HG02884 (cell line): ENCODE measurements around the gene EPB41L3.
"Not testable (repeated sequence)": the region's sequence is repeated elsewhere in the genome, so short reads cannot be mapped to it uniquely, and the experiment has no call there.

Experiments
- ATAC-seq: cut with Tn5 transposase; IDR thresholded peaks from one replicate; pipeline ENCODE4 v1.9.1; 2021; ENCODE audit warnings: mild to moderate bottlenecking, moderate library complexity; ENCODE audit not compliant: unreplicated experiment

Gene EPB41L3

GRCh38 chr18:5543773-5544389, at the start of gene EPB41L3:
Gene EPB41L3 (minus strand): TSS chr18:5543997. CDS start chr18:5489183, 54,814 bp downstream.
- no peak for ATAC-seq

- ATAC-seq: no peak
Measured at GRCh38 chr18:5588529-5588928, 44.7 kb upstream of the EPB41L3 start.

- ATAC-seq: no peak
Measured at GRCh38 chr18:5585653-5586052, 41.9 kb upstream of the EPB41L3 start.

- ATAC-seq: no peak
Measured at GRCh38 chr18:5584746-5585417, 41.1 kb upstream of the EPB41L3 start.

- no peak for ATAC-seq
Measured at GRCh38 chr18:5582849-5583681, 39.3 kb upstream of the EPB41L3 start.

GRCh38 chr18:5582076-5582475, 38.3 kb upstream of the EPB41L3 start:
- no peak for ATAC-seq

GRCh38 chr18:5574843-5575242, 31.0 kb upstream of the EPB41L3 start:
- ATAC-seq: no peak

GRCh38 chr18:5571666-5572065, 27.9 kb upstream of the EPB41L3 start:
- ATAC-seq: no peak

- not testable (repeated sequence) for ATAC-seq
Measured at GRCh38 chr18:5570613-5571012, 26.8 kb upstream of the EPB41L3 start.

- ATAC-seq: no peak
Measured at GRCh38 chr18:5568416-5568815, 24.6 kb upstream of the EPB41L3 start.

- no peak for ATAC-seq
Measured at GRCh38 chr18:5558851-5559250, 15.1 kb upstream of the EPB41L3 start.

- no peak for ATAC-seq
Measured at GRCh38 chr18:5556310-5556974, 12.6 kb upstream of the EPB41L3 start.

GRCh38 chr18:5554629-5555028, 10.8 kb upstream of the EPB41L3 start:
- ATAC-seq: no peak

- no peak for ATAC-seq
Measured at GRCh38 chr18:5546660-5547059, 2.9 kb upstream of the EPB41L3 start.

- no peak for ATAC-seq
Measured at GRCh38 chr18:5543036-5543680, 639 bp downstream of the EPB41L3 start.

- ATAC-seq: no peak
Measured at GRCh38 chr18:5542515-5543035, 1.2 kb downstream of the EPB41L3 start.

- ATAC-seq: no peak
Measured at GRCh38 chr18:5541644-5542043, 2.2 kb downstream of the EPB41L3 start.

GRCh38 chr18:5539391-5539790, 4.4 kb downstream of the EPB41L3 start:
- no peak for ATAC-seq

GRCh38 chr18:5538544-5538943, 5.3 kb downstream of the EPB41L3 start:
- no peak for ATAC-seq

GRCh38 chr18:5537860-5538259, 5.9 kb downstream of the EPB41L3 start:
- ATAC-seq: no peak

- ATAC-seq: no peak
Measured at GRCh38 chr18:5534845-5535244, 9.0 kb downstream of the EPB41L3 start.
